ENCODE results near the gene C6orf163.

- TF ChIP-seq, protein P1, sequence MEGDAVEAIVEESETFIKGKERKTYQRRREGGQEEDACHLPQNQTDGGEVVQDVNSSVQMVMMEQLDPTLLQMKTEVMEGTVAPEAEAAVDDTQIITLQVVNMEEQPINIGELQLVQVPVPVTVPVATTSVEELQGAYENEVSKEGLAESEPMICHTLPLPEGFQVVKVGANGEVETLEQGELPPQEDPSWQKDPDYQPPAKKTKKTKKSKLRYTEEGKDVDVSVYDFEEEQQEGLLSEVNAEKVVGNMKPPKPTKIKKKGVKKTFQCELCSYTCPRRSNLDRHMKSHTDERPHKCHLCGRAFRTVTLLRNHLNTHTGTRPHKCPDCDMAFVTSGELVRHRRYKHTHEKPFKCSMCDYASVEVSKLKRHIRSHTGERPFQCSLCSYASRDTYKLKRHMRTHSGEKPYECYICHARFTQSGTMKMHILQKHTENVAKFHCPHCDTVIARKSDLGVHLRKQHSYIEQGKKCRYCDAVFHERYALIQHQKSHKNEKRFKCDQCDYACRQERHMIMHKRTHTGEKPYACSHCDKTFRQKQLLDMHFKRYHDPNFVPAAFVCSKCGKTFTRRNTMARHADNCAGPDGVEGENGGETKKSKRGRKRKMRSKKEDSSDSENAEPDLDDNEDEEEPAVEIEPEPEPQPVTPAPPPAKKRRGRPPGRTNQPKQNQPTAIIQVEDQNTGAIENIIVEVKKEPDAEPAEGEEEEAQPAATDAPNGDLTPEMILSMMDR (IDR thresholded peaks at IDR 0.05): no peak
- no peak for TF ChIP-seq EZH2 (IDR thresholded peaks at IDR 0.05; ENCODE audit: borderline replicate concordance, insufficient read depth, low read depth, low read length, poor library complexity, severe bottlenecking)
Observed at GRCh38 chr6:87366899-87367298, 22.3 kb downstream of the C6orf163 start.

All from B cell (primary cell).